ENCODE data around the gene ARHGEF7. TPM values are rescaled to one million over a fixed set of nuclear protein-coding genes. Genes with fewer than 3 reads are reported as not detected.

The ARHGEF7 gene
- total RNA-seq, 2 donors from 2014 or later: 49.5 to 53.5 TPM

DNA sequence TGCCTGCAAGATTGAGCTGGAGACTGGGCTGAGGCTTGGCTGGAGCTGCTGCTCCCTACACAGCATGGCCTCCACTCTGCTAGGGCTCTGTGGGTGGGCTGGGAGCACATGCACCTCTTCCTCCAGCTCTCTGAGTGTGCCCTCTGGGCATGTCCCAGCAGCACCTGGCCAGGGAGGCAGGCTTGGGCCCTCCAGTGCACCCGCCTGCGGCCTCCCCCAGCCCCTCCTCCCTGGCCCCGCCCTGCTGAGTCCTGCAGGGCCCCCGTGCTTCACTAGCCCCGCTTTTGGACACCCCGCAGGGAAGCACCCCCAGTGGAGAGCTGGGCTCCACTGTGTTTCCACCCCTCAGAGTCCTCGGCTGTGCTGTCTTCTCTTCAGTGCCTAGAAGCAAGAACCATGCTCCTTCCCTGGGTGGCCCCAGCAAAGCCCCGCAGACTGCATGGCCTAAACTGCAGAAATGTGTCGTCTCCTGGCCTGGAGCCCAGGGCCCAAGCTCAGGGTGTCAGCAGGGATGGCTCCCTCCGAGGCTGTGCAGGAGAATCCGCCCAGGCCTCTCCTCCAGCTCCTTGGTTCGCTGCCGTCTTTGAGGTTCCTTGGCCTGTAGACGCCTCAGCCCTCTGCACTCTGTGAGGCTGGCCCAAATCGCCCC is 200.4 kb downstream of the ARHGEF7 start:
- Histone ChIP-seq H3K27me3 (ENCODE audit: control insufficient read depth, insufficient read depth, low read length, poor library complexity, severe bottlenecking) (no peaks in the 10 kb centered on the region), H3K4me3 (ENCODE audit: low read length) (no peak overlapping the region), H3K4me1 (ENCODE audit: control insufficient read depth, insufficient read depth, low read length) (no peaks in the 10 kb centered on the region), H3K9ac (ENCODE audit: extremely low read depth, low read length, poor library complexity, severe bottlenecking) (no peak overlapping the region), H3K36me3 (ENCODE audit: control insufficient read depth, insufficient read depth, low read length) (peaks cover 7% of the 10 kb centered on the region), H3K9me3 (ENCODE audit: control insufficient read depth, low read length) (peaks cover 9% of the 10 kb centered on the region), H3K27ac (ENCODE audit: low read depth, low read length) (no peak overlapping the region)
- Mint-ChIP-seq H3K4me3 (no peak overlapping the region), H3K27me3 (ENCODE audit: insufficient read depth) (no peaks in the 10 kb centered on the region), H3K4me1 (no peaks in the 10 kb centered on the region), H3K36me3 (ENCODE audit: low read depth) (peaks cover 48% of the 10 kb centered on the region), H3K9me3 (peaks cover 30% of the 10 kb centered on the region), H3K27ac (no peak overlapping the region)
- DNase-seq: no peak
- TF ChIP-seq, protein P1, sequence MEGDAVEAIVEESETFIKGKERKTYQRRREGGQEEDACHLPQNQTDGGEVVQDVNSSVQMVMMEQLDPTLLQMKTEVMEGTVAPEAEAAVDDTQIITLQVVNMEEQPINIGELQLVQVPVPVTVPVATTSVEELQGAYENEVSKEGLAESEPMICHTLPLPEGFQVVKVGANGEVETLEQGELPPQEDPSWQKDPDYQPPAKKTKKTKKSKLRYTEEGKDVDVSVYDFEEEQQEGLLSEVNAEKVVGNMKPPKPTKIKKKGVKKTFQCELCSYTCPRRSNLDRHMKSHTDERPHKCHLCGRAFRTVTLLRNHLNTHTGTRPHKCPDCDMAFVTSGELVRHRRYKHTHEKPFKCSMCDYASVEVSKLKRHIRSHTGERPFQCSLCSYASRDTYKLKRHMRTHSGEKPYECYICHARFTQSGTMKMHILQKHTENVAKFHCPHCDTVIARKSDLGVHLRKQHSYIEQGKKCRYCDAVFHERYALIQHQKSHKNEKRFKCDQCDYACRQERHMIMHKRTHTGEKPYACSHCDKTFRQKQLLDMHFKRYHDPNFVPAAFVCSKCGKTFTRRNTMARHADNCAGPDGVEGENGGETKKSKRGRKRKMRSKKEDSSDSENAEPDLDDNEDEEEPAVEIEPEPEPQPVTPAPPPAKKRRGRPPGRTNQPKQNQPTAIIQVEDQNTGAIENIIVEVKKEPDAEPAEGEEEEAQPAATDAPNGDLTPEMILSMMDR (conservative IDR thresholded peaks at IDR 0.05): no peak
- WGBS, 2 experiments (ENCODE audit: insufficient coverage in 1 of 2, insufficient read length in 1 of 2): 90 to 99% methylated on average over 9 to 15 of the region's 15 CpGs

DNA sequence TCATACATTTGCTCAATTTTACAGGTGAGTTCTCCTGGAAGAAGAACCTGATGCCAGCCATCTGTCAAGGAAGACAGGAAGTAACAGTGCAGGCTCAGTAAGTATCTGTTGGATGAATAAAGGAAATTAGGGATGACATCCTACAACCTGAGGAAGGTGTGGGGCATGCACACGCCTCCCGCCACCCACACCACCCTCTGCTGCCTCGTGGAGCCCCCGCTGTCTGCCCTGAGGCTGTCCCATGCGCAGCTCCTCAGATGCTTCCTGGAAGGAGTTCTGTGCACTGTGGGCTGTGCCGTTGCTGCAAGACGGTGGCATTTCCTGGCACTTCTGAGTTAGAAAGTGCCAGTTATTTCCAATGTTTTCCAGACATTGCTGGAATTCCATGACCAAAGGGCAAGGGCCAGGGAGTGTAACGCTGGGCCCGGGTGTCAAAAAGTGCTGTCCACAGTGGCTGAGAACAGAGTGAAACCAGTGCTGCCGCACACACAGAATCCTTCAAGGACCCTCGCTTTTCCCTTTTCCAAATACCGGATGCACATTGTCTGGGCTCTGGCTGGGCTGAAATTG is 201.1 kb downstream of the ARHGEF7 start:
- no peaks in the 10 kb centered on the region for H3K27me3 Mint-ChIP-seq (ENCODE audit: insufficient read depth)
- Histone ChIP-seq H3K36me3 (ENCODE audit: control insufficient read depth, insufficient read depth, low read length) (peaks cover 7% of the 10 kb centered on the region), H3K9ac (ENCODE audit: extremely low read depth, low read length, poor library complexity, severe bottlenecking) (no peak overlapping the region), H3K27ac (ENCODE audit: low read depth, low read length) (no peak overlapping the region), H3K4me1 (ENCODE audit: control insufficient read depth, insufficient read depth, low read length) (no peaks in the 10 kb centered on the region), H3K9me3 (ENCODE audit: control insufficient read depth, low read length) (peaks cover 9% of the 10 kb centered on the region), H3K27me3 (ENCODE audit: control insufficient read depth, insufficient read depth, low read length, poor library complexity, severe bottlenecking) (no peaks in the 10 kb centered on the region), H3K4me3 (ENCODE audit: low read length) (no peak overlapping the region)
- H3K27ac Mint-ChIP-seq: no peak overlapping the region
- H3K4me3 Mint-ChIP-seq: no peak overlapping the region
- peaks cover 40% of the 10 kb centered on the region for H3K36me3 Mint-ChIP-seq (ENCODE audit: low read depth)
- H3K4me1 Mint-ChIP-seq: no peaks in the 10 kb centered on the region
- TF ChIP-seq, protein P1 (conservative IDR thresholded peaks at IDR 0.05): no peak
- peaks cover 23% of the 10 kb centered on the region for H3K9me3 Mint-ChIP-seq
- 94 to 96% methylated on average over 12 of the region's 12 CpGs for WGBS, 2 experiments (ENCODE audit: insufficient coverage in 1 of 2, insufficient read length in 1 of 2)
- DNase-seq: no peak

DNA sequence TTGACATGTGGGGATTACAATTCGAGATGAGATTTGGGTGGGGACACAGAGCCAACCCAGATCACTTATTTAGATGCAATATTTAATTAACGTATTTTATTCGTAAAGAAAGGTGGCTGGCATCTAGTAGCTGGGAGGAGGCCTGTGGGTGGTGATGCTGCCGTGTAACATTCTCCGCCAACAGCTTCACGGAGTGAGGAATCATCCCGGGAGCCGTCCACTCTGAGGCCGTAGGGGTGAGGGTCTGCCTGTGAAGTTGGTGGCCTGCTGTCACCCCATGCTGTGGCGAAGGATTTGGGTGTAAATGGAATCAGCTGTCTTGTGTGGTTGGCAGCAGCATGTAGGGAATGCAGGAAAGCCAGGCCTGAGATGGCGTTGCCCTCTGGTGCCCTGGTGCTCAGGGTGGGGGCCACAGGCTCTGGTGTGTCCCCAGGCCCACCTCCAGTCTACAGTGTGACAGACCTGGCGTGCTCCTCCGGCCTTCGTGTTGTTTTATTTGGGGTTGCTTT is 202.0 kb downstream of the ARHGEF7 start:
- Histone ChIP-seq H3K9ac (ENCODE audit: extremely low read depth, low read length, poor library complexity, severe bottlenecking) (no peak overlapping the region), H3K27me3 (ENCODE audit: control insufficient read depth, insufficient read depth, low read length, poor library complexity, severe bottlenecking) (no peaks in the 10 kb centered on the region), H3K27ac (ENCODE audit: low read depth, low read length) (no peak overlapping the region), H3K4me3 (ENCODE audit: low read length) (no peak overlapping the region), H3K36me3 (ENCODE audit: control insufficient read depth, insufficient read depth, low read length) (peaks cover 7% of the 10 kb centered on the region), H3K4me1 (ENCODE audit: control insufficient read depth, insufficient read depth, low read length) (no peaks in the 10 kb centered on the region), H3K9me3 (ENCODE audit: control insufficient read depth, low read length) (peaks cover 7% of the 10 kb centered on the region)
- H3K4me3 Mint-ChIP-seq: no peak overlapping the region
- H3K9me3 Mint-ChIP-seq: peaks cover 15% of the 10 kb centered on the region
- DNase-seq: peak; percentile 39
- H3K27me3 Mint-ChIP-seq (ENCODE audit: insufficient read depth): no peaks in the 10 kb centered on the region
- H3K4me1 Mint-ChIP-seq: no peaks in the 10 kb centered on the region
- TF ChIP-seq, protein P1 (conservative IDR thresholded peaks at IDR 0.05): no peak
- WGBS, 2 experiments (ENCODE audit: insufficient coverage in 1 of 2, insufficient read length in 1 of 2): 91 to 98% methylated on average over 8 to 14 of the region's 14 CpGs
- no peak overlapping the region for H3K27ac Mint-ChIP-seq
- H3K36me3 Mint-ChIP-seq (ENCODE audit: low read depth): peaks cover 31% of the 10 kb centered on the region
